Gastroesophageal sphincter (tissue), 3 donors: Measurements from ENCODE around the gene ITGA3.

Experiments
- CTCF ChIP-seq, 4 experiments: fragments of 200-600 bp in 2 of 4; fragments of 450-650 bp in 2 of 4; sonication (generic) in 1 of 4; IDR thresholded peaks; one replicate each; pipeline ENCODE4 v1.5.1; 2017 to 2019; ENCODE audit warnings: antibody characterized with exemption in 4 of 4, mild to moderate bottlenecking in 2 of 4, moderate library complexity in 2 of 4
- POLR2AphosphoS5 ChIP-seq: sonication (generic); formaldehyde crosslinking; IDR thresholded peaks from one replicate; pipeline ENCODE4 v1.6.1; 2017; ENCODE audit warnings: antibody characterized with exemption

GRCh38 chr17:50094753-50095619 is 39.1 kb downstream of the ITGA3 start, which contains the start of gene PDK2:
- TF ChIP-seq POLR2AphosphoS5 (peak; percentile 75), CTCF (IDR thresholded peaks at IDR 0.05) (peak in 1 of 4 experiments; percentile 13)
